HUDEP-2 (cell line): Measurements from ENCODE around the gene FMO2.
"Not testable (repeated sequence)": the region's sequence is repeated elsewhere in the genome, so short reads cannot be mapped to it uniquely, and the experiment has no call there.

Experiments
- DNase-seq, 76 experiments: peaks; one replicate each; lab custom pipeline; 2025; ENCODE audit not compliant: unreplicated experiment in 76 of 76; lab: John Stamatoyannopoulos, UW

Gene FMO2

GRCh38 chr1:171219346-171220080 lies 34.4 kb downstream of the FMO2 start:
- DNase-seq, result no peak

GRCh38 chr1:171220081-171220420 lies 35.0 kb downstream of the FMO2 start:
- DNase-seq, result no peak

- DNase-seq, result no peak
Observed at GRCh38 chr1:171220581-171221054, 35.5 kb downstream of the FMO2 start.

DNA sequence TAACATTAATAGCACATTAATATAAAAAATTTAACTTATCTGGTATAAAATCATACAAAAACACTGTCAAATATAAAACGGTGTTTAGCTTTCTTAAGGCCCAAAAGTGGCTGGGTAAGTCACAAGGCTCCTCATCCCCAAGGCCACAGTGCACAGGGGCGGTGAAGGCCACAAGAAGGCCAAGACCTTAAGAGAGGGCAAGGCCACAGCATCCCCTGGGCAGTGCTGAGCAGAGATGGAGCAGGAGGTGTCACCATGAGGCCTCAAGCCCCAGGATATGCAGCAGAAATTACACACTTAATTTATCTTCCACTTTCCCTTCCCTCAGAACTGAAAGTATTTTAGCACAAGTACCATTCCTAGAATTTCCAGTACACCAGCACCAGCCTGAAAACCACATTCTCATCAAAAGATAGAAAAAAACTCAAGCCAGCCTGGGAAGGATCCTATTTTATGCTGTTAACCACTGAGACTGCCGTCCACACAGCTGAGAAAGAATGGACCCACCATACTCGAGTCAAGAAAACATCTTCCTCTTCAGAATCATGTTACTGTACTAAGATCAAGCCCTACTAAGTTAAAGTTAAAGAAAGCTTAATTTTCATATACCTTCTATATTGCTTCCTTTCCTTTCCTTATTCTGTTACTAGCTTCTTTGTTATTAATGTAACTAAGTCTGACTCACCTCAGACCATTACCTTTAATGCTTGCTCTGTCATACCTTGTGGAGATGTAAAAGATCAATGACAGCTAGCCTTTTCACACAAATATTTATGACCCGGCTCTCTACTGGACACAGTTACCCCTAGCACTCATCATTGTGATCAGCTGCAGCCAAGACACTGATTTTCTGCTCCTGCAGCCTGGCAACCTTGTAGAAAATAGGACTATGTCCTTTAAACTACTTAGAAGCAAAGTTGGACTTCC lies 36.8 kb downstream of the FMO2 start:
- no peak for DNase-seq

DNA sequence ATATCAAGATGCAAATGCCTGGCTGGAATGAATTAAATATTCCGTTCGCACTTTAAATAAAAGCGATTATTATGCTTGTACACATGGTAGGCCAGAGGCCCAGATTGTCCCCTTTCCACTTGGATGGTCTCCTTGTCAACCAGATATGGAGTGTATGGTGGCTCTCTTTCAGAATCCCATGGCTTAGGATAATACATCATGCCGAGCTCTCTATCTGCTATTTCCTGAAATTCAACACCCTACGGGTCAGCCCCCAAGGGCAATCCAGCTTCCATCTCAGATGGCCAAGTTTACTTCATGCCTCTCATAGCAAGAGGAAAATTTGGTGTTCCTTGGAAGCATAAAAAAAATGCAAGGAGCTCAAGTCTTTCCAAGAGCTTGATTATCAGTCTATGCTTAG lies 37.8 kb downstream of the FMO2 start:
- DNase-seq, result no peak

DNA sequence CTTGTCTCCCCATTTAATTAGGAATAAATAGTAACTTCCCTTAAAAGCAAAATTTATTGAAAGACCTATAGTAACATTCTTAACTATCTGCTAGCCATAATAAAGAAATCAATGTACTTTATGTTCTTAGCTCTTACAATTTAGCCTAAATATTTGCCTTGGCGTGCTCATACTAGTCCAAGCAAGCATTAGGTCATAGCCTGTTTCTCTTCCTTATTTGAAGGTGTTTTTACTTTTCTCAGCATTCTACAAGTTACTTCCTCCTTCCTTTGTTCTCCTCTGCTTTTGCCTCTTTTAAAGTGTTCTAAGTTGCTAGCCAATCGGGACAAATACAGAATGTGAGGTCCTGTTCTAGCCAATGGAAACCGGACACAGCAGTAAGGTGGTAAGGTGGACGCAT lies 39.2 kb downstream of the FMO2 start:
- DNase-seq, result not testable (repeated sequence)

GRCh38 chr1:171226747-171227370 lies 41.8 kb downstream of the FMO2 start:
- DNase-seq, result peak in 16 of 76 experiments; percentile 1 to 48 (median 12)

DNA sequence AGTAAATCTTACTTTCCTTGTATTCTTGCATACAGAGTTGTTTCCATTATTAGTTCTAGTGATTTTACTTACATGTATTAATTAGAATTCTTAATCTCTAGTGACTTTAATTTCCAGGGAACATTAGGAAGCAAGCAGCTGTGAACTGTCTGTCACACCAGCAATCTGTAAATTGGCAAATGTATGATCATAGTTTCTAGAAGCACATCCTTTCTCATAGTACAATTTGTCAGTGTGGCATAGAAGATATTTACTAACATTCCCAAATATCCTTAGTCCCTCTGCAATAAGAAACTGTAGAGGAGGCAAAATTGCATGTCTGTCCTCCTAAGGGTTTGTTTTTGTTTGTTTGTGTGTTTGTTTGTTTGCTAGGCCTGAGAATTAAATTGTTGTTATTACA lies 46.2 kb downstream of the FMO2 start:
- DNase-seq, result no peak

DNA sequence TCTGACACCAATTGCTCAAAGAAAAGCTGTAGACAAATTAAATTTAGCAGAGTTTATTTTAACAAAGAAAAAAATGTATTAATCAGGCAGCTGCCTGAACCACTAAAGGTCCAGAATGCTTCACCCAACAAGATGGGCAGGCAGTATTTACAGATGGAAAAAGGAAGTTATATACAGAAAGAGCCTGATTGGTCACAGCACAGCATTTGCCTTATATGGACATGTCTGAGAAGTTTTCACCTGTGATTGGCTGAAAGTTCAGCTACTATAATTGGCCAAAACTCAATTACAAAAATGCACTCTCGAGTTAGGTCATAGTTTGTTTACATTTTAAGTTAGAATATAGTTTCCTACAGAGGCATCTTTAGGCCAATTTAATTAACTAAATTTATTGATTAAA lies 48.1 kb downstream of the FMO2 start:
- DNase-seq, result no peak

DNA sequence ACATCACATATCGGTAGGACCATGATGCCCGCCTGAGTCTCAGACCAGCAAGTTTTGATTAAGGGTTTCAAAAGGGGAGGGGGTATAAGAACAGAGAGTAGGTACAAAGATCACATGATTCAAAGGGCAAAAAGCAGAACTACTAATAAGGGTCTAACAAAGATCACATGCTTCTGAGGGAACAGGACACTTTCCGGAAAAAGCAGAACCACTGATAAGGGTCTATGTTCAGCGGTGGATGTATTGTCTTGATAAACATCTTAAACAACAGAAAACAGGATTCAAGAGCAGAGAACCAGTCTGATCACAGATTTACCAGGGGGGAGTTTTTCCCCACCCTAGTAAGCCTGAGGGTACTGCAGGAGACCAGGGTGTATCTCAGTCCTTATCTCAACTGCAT lies 51.1 kb downstream of the FMO2 start:
- not testable (repeated sequence) for DNase-seq

GRCh38 chr1:171243878-171244277 lies 58.8 kb downstream of the FMO2 start:
- DNase-seq, result no peak

DNA sequence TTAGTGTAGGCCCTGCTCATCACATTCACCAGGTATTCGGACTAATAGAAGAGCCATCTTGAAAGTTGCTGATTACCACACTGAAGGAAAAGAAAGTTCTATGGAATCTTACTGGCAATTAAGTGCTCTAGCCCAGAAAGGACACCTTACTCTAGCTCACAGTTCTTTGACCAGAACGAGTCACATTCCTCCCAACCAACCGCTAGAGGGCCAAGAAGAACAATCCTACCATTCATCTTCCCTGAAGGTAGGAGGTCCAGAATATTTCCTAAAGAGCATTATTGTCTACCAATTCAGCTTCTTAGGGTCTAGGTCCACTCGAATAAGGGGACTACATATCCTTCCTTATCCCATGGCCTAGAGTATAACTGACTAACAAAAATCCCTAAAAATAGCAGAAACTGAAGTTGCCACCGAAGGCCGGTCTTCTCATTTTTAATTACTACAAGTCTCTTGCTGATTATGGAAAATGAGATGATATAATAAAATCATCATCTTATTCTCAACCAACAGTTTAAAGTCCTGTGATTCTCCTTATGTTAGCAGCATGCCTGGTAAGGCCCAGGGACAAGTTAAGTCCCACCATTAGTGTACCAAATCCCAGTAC lies 60.5 kb downstream of the FMO2 start:
- peak in 17 of 76 experiments; percentile 2 to 46 (median 13) for DNase-seq

DNA sequence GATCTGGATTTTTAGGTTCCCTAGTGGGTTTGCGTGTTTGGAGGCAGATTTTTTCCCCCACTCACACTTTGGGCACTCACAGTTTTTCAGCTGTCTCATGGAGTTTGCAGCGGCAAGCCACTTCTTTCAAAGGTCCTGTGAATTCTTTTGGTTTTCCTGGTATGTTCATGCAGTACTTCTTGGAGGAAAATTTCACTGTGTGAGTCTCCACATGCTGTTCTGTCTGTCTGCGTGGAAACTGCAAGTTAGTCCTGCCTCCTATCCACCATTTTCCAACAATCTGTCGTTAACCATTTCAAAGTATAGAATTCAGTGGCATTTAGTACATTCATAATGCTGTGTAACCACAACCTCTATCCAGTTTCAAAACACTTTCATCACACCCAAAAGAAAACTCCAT lies 62.4 kb downstream of the FMO2 start:
- DNase-seq, result no peak

DNA sequence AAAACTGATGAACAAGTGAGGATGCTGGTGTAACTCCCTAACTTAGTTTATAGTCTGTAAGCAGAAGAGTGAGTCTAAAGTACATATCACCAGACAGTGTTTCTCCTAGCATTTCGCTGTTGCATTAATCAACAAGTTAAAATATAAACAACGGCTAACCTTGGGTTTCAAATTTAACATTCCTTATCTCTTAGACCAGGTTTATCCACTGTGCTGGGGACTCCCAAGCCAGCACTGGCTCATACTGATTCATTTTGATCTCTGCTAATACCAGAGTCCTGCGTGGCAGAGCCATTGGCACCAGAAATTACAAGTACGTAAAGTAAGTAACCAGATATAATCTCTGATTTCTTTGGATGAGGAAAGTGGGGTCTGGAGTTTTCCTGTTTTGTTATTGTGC lies 63.2 kb downstream of the FMO2 start, which contains the start of gene FMO1:
TSS of gene FMO1 (plus strand) at position 193 of the 400 bp plus-strand sequence. CDS start 9,594 bp downstream, outside the sequence.
- DNase-seq, result no peak

DNA sequence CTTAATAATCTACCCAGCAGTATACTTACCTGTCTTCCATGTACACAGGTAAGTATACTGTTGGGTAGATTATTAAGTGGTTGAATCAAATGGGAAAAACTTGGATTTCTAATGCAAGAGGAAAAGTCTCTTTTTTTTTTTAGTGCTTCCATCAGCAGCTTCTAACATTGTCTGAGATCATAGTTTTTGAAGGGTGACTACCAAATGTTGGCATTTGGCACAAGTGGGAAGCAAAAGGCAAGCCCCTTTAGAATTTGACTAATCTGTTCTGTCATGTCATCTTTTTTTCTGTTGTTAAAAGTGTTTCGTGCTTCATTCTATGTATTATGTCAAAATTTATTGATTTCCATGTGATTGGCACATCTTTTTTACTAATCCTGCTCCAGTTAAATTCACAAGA lies 63.7 kb downstream of the FMO2 start:
- DNase-seq, result no peak

DNA sequence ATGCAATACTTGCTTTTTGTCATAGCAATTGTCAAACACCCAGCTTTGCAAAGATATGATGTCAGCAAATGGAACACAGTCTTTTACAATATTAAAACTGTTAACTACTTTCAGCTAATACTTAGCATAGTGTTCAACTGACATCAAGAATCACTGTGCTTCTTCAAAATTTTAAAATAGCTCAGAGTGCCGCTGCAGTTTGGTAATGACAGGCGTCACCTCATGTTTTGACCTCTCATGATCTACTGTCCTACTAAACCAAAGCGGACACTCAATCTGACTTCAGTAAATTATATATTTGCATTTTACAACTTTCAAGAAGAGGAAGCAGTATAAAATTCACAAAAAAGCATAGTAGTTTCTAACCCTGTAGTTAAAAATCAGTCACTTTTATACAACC lies 65.2 kb downstream of the FMO2 start:
- DNase-seq, result no peak

DNA sequence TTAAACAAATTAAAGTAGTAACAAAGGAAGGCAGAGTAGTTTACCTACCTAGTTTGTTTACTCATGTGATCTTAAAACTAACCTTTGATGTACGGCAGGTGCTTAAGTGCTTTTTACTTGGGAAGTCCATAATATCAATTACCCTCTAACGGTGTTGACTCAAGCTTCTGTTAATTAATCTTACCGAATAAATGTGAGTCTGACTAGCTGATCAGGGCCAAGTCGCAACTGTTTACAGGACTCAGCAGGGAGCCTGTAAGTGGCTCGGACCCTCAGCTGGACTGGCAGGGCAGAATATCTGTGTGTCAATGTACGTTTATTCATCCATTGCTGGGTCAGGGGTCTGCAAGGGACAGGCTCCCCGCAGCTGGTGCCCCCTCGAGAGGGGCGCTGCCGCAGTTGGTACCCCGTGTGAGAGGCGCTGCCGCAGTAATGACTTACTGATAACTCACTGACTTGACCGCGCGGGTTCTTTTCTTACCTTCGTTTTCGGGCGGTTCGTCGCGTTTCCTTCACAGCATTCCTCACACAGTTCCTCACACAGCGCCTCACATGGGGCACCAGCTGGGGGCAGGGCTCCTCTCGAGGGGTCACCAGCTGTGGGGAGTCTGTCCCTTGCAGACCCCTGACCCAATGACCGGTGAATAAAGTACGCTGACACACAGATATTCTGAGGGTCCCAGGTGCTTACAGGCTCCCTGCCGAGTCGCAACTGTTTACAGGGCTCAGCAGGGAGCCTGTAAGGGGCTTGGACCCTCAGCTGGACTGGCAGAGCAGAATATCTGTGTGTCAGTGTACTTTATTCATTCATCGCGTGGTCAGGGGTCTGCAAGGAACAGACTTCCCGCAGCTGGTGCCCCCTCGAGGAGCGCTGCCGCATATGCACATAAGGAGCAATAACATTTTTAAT lies 66.2 kb downstream of the FMO2 start:
- peak in 6 of 76 experiments; percentile 1 to 5 (median 2) for DNase-seq

DNA sequence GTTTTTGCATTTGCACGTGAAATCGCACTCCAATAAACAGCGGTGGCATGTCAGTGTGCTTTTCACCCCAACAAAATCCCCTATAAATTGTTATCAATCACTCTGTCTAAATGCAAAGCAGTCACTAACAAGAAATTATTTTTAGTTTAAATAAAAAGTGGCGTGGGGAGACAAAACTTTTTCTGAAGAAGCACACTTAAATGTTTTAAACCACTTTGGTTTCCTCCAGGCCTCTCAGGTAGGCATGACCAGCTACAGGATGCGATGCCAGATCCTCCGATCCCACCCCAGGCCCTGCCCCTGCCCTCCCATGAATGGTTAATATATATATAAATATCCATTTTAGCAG lies 66.8 kb downstream of the FMO2 start:
- DNase-seq, result no peak

DNA sequence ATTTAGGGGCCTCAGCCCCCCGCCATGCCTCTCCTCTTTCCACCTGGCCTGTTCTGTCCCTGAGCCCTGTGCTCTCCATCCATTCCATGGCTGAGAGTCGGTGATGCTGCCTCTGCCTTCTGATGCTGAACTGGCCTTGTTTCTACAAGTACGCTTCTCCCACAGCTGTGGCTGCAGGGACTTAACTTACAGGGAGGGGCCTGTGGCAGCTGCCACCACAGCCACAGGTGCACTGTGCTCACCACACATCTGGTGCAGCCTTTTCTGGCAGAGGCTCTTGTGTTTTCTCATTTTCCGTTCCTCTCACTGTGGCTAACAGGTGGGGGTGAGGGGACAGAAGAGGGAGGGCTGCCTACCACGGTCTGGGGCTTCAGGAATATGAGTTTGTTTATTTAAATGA lies 67.4 kb downstream of the FMO2 start:
- no peak for DNase-seq

DNA sequence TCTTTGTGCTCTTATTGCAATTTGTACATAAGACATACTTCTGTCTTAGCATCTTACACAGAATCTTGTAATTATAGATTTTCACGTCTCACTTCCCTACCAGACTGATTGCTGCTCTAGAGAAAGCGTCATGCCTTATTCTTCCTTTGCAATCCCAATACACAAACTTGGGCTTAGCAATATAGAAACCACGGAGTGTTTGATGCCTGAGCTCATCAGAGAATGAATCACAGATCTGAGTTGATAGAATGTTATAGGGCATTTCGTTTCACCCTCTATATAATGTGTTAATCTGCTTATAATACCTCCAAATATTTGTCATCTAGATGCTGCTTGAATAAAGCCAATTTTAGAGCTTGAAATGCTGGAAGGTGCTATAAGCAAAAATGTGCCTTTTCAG lies 69.8 kb downstream of the FMO2 start:
- no peak for DNase-seq
